NCI-H460 (cell line): ENCODE results near the gene CXCR3. TPM values are rescaled to one million over a fixed set of nuclear protein-coding genes. Genes with fewer than 3 reads are reported as not detected.
"Not testable (repeated sequence)": the region's sequence is repeated elsewhere in the genome, so short reads cannot be mapped to it uniquely, and the experiment has no call there.

ENCODE experiments used
- DNase-seq: peaks from one replicate; pipeline ENCODE4 v3.0.0-alpha.2; 2016; ENCODE audit warnings: low read depth; ENCODE audit errors: extremely low read depth
- polyA plus RNA-seq: library from polyadenylated mRNA; depleted of rRNA; stranded (reverse); fragments of >200 nt; gene quantifications from 2 replicates; pipeline ENCODE4 v1.2.3, GENCODE V29; 2014; cell fraction: nucleus; rRNA removed
- total RNA-seq: library from RNA; depleted of rRNA; stranded (reverse); fragments of >200 nt; shearing (Covaris generic); gene quantifications from 2 replicates; pipeline ENCODE4 v1.2.3, GENCODE V29; 2014; rRNA removed

Gene CXCR3
- total RNA-seq = not detected in 2 replicates
- not detected in 2 replicates for polyA plus RNA-seq

DNA sequence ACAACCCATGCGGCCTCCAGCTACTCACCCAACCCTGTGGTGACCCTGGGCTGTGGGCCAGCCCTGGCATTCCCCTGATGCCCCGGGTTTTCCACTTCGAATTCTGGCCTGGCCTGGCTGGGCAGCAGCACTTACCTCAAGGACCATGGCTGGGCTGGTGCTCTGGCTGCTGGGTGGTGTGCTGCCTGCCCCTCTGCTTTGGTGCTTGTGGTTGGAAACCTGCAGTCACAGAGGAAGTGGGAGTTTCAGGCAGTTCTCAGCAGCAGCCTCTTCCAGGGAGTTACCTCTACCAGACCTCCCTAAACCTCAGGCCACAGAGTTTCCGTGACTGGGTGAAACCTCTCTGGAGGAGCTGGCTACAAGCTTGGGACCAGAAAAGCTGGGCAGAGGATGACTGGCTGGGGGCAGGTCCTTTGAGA lies at the start of gene CXCR3:
CXCR3 (minus strand) TSS at position 209 of the 419 bp plus-strand sequence; CDS start at position 147, 62 bp downstream.
- DNase-seq = no peak

DNA sequence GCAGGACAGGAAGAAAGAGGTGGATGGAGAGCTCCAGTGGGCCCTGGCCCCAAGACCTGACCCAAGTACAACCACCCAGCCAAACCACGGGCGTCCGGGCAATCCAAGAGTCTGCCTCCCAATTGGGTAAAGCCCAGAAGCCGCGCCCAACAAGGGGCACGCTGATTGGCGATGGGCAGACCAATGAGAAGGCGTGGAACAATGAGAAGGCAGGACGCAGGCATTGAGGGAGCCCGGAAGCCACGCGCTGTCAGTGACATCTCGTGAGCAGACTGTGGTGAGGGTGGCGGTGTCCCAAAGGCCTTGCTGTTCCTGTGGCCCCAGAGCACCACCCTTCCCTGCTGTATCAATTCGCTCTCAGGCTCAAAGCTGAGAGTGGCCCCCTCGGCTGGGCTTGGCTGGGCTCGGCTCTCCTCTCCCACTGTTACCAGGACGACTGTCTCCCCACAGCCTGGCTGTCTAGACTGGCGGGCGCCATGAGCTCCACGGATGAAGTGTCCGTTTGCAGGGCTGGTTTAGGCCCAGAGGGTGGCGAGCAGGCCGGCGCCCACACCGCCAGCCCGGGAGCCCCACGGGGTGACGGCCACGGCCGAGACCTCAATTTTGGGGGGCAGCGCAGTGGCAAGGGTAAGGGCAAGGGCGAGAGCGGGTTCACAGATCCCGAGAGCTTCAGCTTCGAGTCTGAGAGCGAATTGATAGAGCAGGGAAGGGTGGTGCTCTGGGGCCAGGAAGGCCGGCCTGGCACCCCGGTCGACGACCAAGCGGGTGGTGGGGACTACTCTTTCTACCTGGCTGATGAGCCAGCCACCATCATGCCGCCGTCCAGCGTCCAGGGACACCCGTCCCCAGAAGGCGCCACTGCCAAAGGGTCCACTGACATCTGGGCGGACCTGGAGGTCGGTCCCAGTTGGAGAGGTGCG lies 49.3 kb upstream of the CXCR3 start, which contains the start of gene LOC101059915:
LOC101059915 (plus strand) TSS at position 219 of the 920 bp plus-strand sequence.
- DNase-seq = no peak

DNA sequence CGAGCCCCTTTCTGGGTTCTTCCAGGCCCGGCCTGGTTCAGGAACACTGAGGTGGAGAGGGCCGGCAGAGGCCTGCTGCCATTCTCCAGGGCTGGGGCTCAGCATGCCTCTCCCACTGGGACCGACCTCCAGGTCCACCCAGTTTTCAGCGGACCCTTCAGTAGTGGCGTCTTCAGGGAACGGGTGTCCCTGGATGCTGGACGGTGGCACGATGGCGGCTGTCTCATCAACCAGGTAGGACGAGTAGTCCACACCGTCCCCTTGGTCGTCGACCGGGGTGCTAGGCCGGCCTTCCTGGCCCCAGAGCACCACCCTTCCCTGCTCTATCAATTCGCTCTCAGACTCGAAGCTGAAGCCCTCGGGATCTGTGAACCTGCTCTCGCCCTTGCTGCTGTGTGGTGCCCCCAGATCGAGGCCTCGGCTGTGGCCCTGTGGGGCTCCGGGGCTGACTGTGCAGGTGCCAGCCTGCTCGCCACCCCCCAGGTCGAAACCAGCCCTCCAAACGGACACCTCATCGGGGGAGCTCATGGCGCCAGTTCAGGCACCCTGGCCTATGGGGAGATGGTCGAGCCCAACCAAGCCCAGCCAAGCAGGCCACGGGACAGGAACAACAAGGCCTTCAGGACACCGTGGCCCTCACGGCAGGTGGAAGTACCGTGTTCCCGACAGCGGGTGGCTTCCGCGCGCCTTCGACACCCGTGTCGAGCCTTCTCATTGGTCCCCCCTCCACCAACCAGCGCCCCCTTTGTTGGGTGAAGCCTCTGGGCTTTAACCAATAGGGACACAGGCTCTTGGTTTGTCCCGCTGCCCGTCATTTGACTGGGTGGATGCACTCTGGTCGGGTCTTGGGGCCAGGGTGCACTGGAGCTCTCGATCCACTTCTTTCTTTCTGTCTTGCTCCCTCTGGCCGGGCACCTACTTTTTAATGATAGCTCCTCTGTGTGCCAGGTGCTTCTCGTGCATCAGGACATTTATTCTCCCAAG lies 48.2 kb upstream of the CXCR3 start:
- no peak for DNase-seq

DNA sequence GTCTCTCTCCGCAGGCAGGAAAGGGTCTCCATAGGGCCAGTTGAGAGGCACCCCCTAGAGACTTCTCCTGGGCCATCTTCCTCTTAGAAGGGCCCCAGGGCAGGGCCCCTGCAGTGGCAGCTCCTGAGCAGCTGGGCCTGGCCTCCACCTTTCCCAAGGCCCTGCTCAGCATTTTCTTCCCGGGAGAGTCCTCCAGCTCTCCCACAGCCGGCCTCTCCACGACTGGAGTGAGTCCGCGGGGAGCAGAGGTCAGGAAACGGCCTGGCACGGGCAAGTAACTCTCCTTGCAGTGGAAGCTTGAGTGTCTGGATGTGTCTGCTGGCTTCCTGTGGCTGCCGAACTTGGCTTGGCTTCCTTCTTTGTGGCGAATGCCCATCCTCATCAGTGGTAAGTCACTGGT lies 47.4 kb upstream of the CXCR3 start:
- DNase-seq = no peak

DNA sequence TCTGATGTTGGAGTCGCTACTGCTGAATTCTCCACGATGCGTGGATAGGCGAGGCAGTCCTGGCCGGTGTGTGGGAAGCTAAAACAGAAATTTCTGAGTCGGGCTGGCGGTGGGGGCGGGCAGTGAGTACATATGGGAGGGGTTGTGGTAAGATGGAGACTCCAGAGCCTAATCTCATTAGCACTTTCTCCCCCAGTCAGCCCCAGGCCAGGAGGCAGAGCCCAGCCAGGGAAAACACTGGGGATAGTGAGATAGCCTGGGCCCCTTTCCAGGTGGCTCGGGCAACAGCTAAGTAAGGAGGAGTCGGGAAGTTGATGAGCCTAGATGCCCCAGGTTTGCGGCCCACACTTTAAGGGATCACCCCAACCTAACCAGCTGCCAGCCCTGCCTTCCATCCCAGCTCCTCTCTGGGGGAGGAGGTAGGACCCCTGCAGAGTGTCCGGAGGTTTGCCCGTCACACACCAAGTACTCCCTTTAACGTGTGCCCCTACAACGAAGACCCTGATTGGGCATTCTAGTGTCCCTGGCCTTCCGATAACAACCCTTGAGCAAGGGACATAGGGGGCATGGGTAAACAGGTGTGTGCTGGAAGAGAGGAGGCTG lies 46.7 kb upstream of the CXCR3 start:
- DNase-seq = no peak

DNA sequence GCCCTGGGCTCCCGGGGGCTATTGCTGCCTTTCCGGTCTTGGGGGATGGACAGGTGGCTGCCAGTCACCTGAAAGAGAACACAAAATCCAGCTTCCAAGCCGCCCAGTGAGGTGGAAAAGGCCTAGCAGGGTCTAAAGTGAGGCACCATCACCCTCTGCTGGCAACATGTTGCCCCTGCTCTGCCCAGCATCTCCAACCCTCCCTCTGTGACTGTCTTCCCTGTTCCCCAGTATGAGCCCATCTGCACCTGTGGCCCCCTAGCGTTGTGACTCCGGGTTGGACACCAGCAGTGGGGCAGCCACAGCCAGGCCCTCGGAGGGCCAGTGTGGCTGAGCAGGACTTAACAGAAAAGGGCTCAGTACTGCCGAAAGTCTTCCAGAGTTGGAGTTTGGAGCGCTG lies 45.9 kb upstream of the CXCR3 start:
- DNase-seq = peak; percentile 32

DNA sequence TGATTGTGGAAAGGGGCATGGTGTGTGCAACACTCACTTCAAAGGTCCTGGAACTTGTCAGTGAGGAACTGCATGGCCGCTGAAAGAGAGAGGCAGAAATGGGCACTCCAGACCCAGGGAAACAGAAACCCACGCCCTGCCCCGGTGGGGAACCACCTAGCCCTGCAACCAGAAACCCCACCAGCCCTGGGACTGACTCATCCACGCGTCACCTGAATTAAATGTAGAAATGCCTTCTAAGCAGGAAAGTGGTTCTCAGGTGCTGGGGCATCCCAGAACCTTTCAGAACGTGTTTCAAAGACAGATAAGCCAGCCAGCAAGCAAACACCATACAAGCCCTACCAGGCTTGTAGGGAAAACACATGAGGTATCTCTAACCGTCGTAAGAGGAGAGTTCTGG lies 44.9 kb upstream of the CXCR3 start:
- DNase-seq = not testable (repeated sequence)

DNA sequence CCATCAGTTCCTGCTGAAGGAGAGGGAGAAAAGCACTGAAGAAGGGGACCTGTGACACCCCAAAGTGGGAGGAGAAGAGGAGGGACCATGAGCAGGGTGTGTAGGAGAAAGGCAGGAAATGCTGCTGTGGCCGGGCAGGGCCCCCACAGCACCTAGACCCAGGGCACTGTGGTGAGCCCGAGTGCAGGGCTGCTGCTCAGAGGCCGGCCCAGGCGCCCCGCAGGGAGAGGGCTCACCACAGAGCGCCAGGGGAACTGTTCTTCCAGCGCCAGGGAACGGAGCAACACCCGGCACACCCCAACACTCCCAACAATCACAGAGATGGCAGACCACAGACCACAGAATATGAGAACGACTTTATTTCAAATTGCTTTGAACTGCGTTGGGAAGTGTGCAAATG lies 44.3 kb upstream of the CXCR3 start:
- DNase-seq = not testable (repeated sequence)

DNA sequence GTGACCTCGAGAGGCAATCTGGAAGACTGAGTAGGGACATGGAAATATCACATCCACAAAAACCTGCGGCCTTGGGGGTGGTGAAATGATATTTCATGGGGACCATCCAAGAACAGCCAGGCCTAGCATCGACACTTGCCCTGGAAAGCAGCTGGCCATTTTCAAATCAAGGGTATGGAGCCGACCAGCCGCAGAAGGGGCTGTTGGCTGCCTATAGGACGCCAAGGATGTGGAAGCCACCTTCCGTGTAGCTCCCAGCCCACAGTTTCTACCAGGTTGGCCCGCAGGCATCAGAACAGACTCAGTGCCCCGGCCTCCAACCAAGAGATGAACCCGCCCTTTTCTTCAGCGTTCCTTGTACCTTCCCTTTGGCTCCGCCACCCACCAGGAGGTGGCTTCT lies 43.6 kb upstream of the CXCR3 start:
- no peak for DNase-seq

DNA sequence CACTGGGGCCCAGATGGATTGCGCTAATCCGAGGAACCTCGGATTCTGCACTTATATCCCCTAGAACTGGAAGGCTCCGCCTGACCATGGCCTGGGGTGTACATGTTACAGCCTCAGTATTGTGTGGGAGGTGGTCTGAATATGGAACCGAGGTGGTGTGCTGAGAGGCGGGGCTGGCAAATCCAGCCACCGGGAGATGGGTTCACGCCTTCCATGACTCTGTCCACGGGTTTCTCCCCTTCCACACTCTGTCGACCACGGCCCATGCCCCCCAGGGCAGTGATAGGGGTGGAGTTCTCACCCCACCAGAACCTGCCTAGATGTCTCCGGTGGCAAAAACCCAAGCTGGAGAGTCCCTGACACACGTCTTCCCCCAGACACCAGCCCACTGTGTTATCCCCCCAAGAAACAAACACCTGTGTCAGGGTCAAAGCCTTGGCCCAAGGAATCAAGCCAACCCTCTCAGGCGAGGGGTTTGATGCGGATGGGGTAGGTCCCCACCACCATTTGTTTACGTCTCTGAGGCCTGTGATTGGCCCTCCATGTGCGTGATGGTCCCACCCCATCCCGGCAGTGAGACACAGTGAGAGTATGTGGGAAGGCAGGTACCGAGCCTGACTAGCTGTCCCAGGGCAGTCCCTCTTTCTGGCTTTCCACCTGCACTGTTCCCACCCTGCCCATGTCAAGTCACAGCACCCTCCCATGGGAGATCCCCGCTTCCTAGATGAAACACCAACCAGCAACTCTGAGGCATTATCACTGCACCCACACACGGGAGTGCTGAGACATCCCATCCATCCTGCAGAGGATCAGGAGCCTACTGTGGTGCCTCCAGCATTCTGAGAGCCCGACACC lies 42.5 kb upstream of the CXCR3 start:
- no peak for DNase-seq

DNA sequence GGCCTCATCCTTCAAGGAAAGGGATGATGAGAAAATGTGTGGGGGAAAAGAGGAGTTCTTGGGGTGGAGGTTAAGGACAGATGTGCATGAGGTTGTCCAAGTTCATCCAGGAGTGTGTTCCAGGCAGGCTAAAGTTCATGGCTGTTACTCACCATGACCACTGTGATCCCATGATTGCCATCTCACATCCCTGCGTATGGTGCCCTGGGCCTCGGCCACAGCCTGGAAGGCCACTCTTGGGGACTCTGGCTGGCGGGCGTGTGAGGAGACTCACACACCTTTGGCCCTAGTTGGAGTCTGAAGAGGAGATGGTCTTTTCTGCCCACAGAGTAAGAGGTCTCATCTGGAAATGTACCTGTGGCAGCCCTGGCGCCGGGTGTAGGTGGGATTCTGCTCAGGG lies 41.6 kb upstream of the CXCR3 start:
- DNase-seq = no peak

DNA sequence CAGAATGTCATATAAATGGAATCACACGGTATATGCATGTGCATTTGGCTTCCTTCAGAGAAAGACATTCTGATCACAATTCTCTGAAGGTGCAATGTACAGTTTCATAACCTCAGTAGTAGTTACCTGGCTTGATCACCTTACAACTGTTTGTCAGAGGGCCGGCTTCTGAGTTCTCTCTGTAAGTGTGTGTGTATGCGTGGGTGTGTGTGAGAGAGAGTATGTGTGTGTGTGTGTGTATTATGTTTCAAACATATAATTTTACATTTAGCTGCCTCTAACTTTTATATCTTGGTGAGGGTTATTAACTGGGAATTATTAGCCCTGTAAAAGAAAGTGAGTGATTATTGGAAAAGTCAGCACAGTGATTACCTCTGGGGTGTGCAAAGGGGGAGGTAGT lies 41.0 kb upstream of the CXCR3 start:
- DNase-seq = no peak

DNA sequence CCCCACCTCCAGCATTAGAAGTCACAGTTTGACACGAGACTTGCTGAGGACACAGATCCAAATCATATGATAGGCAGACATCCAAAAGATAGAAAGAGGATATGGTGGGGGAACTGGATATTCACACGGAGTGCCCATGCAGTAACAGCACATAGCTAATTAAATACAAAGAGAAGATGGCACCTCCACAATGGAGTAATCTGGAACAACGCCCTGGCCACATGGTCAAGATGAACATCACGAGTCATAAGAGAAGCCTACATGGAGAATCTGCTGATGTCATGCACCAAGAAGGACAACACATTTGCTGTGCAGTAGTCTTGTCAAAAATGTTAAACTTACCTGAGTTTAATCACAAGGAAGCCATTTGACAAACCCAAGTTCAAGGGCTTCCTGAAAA lies 39.0 kb upstream of the CXCR3 start:
- DNase-seq = no peak

DNA sequence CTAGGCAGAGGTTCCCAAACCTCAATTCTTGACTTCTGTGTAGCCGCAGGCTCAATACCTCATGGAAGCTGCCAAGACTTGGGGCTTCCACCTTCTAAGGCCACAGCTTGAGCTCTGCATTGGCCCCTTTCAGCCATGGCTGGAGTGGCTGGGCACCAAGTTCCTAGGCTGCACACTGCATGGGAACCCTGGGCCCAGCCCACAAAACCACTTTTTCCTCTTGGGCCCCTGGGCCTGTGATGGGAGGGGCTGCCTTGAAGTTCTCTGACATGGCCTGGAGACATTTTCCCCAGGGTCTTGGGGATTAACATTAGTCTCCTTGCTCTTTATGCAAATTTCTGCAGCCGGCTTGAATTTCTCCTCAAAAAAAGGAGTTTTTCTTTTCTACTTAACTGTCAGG lies 35.0 kb upstream of the CXCR3 start:
- DNase-seq = no peak

DNA sequence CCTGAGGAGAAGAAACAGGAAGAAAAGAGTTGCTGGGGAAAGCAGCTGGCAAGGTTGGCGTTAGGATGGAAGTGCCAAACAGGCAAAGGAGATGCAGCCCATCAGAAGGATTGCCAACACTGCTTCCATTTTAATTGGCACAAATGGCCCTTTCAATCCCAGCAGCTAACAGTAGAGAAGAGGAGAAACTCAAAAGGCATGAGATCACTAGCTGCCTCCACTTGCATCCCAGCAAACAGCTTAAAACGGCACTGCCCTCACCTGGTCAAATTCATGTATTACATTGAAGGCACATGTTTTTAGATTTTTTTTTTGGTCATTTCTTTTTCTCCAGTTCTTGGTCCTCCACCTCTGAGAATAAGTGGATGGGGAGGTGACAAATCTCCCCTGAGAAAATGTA lies 34.1 kb upstream of the CXCR3 start:
- peak; percentile 41 for DNase-seq

DNA sequence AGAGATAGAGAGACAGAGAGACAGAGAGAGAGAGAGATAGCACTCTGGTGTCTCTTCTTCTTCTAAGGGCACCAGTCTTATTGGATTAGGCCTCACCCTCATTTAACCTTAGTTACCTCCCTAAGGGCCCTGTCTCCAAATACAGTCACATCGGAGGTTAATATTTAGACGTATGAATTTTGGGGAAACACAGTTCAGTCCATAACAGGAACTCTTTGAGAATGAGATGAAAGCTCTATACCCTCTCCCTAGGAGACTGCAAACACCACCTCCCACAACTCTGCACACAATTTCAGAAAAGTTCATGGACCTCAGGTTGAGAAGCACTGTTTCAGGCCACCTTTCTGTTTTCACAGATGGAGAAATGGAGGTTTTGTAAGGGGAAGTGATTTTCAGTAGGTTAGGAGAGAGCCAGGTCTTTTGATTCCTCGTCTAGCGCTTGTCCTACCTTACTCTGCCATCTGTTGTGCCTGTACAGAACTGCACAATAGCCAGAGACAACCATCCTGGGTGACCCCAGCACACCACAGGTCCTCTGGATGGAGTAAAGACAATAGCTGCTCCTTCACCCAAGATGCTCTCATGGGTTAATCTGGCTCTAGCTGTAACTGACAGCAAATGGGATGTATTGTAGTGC lies 32.1 kb upstream of the CXCR3 start:
- DNase-seq = no peak

DNA sequence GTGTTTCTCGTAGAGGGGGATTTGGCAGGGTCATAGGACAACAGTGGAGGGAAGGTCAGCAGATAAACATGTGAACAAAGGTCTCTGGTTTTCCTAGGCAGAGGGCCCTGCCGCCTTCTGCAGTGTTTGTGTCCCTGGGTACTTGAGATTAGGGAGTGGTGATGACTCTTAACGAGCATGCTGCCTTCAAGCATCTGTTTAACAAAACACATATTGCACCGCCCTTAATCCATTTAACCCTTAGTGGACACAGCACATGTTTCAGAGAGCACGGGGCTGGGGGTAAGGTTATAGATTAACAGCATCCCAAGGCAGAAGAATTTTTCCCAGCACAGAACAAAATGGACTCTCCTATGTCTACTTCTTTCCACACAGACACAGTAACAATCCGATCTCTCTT lies 26.1 kb upstream of the CXCR3 start:
- not testable (repeated sequence) for DNase-seq

DNA sequence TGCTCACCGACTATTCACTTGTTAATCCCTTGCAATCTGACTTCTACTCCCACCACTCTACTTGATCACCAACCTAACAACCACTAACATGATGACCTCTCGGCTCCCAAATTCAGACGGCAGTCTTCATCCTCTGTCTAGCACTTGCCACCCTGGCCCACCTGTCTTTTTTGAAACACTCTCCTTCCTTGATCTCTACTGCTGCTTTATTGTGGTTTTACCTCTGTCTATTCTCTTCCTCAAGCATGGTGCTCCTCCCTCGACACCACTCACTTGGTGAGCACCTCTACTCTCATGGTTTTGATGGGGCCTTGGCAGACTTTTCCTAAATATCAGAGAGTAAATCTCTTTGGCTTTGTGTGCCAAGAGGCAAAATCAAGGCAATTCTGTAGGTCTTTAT lies 21.7 kb upstream of the CXCR3 start:
- DNase-seq = no peak

DNA sequence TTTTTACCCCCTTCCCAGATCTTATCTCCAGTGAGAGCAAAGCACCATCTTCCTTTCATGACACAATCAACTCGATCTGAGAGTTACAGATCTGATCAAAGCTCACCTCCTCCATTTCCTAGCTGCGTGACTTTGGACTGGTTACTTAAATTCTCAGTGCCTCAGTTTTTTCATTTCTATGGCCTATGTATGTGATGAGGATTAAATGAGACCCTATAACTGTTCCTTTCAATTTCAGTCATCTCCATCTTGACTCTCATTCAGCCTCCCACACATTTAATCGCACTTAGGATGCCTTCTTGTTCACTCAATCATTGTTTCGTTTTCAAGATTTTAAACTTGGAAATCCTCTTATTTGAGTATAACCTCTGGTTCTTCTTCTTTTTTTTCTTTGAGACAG lies 20.1 kb upstream of the CXCR3 start:
- no peak for DNase-seq
